Activated CD4-positive, alpha-beta T cell treated with anti-CD3 and anti-CD28 coated beads, Interleukin-2, amount 50 U/mL, for 24 hours (primary cell): ENCODE data around the gene PTH2R.
"Not testable (repeated sequence)": the region's sequence is repeated elsewhere in the genome, so short reads cannot be mapped to it uniquely, and the experiment has no call there.

Experiments used
- DNase-seq, 2 donors: peaks; one replicate each; pipeline ENCODE4 v3.0.0-alpha.2; 2020; ENCODE audit warnings: low read depth in 1 of 2, low spot score in 1 of 2

The PTH2R gene

DNA sequence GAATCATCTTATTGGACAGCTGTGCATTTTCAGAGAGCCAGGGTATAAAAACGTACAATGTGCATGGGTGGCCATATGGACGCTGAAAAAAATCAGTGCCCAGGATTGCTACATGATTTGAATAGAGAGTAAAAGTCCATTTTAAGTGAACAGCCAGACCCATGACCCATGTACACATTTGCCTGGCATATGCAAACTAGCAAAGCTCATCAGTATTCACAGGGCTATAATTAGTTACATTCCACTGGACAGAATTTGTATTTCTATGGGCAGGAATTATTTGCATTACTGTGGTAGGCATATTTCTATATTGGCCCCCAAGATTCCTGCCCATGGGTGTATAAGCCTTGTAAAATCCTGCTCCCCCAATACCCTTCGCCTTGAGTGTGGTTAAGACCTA, 78.8 kb downstream of the PTH2R start:
- no peak for DNase-seq

DNA sequence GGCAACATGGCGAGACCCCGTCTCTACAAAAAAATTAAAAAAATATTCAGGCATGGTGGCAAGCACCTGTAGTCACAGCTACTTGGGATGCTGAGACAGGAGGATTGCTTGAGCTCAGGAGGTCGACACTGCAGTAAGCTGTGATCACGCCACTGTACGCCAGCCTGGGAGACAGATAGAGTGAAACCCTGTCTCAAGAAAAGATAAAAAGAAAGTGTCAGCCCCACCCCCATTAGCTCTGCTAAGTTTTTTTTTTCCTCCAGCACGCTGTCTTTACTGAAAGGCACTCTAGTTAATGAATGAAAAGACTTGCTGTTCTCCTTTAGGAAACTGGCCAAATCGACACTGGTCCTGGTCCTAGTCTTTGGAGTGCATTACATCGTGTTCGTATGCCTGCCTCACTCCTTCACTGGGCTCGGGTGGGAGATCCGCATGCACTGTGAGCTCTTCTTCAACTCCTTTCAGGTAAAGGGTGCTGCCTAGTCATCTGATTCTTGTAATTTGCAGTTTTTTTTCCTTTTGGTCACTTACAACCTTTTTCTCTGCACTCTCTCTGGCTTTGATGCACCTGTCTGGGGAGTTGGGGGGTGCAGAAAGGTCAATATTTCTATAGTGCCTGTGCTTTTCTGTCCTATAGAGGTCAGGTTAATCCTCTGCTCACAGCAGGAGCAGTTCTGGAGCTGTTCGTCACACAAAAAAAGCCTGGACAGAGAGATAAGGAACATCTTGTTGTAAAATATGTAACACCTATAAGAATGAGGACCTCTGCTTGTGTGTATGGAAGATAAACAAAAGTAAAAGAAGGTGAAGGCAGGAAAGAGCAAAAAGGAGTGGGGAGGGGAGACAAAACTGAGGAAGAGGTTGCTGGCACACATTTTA, 82.3 kb downstream of the PTH2R start:
- no peak for DNase-seq

DNA sequence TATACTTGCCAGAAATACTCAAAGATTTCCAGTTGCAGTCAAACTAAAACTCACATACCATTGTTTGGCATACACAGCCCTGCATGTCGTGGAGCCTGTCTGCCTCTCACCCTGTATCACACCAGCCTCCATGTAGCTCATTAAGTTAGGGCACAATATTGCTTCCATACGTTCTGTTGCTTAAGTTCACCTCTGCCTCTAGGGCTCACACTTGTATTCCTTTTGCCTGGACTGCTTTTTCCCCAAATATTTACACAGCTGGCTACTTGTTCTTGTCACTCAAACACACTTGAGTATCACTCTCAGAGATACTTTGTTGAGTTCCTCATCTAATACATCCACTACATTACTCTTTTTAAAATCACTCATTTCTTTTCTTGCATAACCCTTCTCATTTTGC, 83.1 kb downstream of the PTH2R start:
- DNase-seq = no peak

DNA sequence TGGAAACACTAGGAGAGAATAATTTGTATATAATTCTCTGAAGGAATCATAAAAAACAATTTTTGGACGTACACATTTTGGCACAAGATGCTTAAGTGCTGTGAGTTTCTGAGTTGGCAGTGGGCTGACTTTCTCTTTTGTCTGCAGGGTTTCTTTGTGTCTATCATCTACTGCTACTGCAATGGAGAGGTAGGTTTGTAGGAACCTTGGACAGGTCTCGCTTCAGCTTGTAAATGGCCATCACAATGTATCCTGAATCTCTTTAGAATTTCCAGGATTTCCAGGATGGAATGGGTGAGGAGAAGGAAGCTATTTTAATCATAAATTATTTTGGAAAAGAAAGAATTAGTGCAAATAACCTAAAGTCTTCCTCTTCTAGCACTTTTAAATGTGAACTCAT, 83.9 kb downstream of the PTH2R start:
- DNase-seq = no peak

DNA sequence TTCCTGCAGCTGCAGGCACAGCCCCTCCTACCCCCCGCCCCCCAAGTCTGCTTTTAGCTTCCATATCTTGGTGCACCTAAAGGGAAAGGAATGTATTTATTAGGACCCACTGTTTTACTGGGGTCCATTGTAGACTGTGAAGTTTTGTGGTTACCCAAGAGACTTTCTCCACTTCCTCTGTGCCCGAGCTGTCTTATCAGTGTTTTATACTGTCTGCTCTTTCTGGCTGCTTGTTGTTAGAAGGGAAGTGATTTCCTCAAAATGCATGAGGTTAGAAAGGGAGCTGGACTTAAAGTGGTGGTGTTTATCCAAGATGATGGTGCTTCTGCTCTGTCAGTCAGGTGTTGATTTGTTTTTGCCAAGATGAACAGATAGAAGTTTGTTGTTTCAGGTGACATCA, 85.0 kb downstream of the PTH2R start:
- DNase-seq = no peak

DNA sequence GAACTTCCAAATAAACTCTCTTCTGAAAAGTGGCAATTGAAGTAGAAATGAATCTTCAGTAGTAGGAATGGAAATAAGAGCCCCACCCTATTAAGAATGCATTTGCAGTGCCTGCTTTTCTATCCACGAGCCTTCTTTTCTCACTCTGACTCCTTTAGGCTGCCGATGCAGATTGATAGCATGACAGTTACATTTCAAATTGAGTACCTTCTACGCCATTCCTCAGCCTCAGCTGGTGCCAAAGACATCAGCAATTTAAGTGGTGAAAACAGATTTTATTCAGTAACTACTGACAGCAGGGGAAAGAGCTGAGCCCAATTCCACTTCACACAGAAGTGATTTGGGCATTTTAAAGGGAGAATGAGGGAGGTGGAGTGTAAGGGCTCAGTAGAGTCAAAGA, 85.5 kb downstream of the PTH2R start:
- no peak for DNase-seq

DNA sequence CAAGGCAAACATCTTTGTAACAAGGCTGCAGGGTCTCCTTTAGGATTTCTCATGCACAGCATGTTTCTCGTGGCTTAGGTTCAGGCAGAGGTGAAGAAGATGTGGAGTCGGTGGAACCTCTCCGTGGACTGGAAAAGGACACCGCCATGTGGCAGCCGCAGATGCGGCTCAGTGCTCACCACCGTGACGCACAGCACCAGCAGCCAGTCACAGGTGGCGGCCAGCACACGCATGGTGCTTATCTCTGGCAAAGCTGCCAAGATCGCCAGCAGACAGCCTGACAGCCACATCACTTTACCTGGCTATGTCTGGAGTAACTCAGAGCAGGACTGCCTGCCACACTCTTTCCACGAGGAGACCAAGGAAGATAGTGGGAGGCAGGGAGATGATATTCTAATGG, 86.6 kb downstream of the PTH2R start:
- no peak for DNase-seq

DNA sequence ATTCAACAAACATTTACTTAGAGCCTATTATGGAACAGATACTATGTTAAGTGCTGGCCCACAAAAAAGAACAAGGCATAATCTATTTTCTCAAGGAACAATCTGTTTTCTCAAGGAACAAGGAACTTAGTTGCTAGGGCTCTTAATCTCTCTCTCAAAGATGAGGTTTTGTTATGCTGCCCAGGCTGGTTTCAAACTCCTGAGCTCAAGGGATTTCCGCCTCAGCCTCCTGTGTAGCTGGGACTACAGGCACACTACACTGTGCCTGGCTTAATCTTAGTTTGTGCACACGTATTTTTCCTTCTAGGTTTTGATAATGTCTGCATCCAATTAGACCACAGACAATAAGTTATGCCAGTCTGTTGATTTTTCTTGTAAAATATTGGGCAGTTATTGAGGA, 89.5 kb downstream of the PTH2R start:
- DNase-seq = no peak

DNA sequence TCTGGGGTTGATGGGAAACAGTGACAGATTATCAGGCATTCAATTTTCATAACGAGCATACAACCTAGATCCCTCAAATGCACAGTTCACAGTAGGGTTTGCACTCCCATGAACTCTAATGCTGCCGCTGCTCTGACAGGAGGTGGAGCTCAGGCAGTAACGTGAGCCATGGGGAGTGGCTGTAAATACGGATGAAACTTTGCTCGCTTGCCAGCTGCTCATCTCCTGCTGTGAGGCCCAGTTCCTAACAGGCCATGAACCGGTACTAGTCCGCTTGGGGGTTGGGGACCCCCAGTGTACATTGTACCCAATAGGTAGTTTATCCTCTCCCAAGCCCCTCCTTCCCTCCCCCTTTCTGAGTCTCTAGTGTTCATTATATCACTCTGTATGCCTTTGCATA, 94.6 kb downstream of the PTH2R start:
- DNase-seq = no peak

DNA sequence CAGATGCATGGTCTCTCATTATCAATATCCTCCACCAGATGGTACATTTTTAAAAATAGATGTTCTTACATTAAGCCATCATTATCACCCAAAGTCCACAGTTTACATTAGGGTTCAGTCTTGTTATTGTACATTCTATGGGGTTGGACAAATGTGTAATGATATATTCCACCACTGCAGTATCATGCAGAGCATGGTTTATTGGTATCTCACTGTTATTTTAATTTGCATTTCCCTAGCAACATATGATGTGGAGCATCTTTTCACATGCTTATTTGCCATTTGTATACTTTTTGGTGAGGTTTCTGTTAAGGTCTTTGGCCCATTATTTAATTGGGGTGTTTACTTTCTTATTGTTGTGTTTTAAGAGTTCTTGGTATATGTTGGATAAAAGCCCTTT, 95.7 kb downstream of the PTH2R start:
- DNase-seq = no peak

DNA sequence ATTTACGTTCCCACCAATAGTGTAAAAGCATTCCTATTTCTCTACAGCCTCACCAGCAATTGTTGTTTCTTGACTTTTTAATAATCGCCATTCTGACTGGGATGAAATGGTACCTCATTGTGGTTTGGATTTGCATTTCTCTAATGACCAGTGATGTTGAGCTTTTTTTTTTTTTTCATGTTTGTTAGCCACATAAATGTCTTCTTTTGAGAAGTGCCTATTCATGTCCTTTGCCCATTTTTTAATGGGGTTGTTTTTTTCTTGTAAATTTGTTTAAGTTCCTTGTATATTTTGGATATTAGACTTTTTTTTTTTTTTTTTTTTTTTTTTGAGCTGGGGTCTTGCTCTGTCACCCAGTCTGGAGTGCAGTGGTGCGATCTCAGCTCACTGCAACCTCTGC, 98.8 kb downstream of the PTH2R start:
- not testable (repeated sequence) for DNase-seq

DNA sequence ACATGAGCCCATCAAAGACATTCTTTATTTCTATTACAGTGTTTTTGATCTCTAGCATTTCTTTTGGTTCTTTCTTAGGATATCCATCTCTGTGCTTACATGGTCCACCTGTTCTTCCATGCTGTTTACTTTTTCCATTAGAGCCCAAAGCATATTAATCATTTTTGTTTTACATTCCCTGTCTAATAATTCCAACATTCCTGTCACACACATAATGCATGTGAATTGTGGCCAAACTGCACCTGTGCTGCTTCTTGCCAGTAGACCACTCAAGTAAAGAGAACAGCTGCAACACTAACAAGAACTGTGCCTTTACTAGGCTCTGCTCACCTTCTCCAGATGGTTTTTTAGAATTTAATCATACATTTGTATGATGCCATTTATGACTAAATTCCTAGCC, 103.0 kb downstream of the PTH2R start:
- DNase-seq = no peak

DNA sequence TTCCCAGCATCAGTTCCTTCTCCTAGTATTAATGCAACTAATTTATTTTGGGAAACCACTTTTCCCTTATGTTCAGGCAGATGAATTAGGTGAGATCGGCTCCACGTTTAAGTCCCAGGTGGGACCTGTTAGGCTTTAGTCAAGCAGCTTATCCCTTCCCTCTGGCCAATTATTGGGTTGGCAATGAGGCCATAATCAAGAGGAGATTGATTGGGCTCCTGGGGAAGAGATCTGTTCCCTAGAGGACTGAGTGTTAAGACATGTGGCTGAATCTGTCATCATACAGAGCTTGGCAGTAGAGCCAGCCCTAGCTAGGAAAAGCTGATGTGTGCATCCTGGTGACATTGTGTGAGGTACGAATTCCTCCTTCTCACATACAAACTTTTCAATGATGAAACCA, 104.4 kb downstream of the PTH2R start:
- DNase-seq = no peak

DNA sequence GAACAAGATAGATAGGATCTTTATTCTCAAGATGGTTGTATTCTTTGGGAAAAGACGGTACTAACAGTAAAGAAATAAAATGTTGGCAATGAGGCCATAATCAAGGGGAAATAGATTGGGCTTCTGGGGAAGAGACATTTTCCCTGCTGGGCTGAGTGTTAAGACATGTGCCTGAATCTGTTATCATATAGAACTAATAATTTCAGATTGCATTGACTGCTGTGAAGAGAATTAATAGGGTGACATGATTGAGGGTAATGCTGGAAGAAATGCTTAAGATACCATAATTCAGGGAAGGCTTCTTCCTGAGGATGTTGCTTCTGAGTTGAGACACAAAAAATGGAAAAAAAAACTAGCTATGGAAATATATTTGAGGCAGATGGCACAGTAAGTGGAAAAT, 105.0 kb downstream of the PTH2R start:
- no peak for DNase-seq

DNA sequence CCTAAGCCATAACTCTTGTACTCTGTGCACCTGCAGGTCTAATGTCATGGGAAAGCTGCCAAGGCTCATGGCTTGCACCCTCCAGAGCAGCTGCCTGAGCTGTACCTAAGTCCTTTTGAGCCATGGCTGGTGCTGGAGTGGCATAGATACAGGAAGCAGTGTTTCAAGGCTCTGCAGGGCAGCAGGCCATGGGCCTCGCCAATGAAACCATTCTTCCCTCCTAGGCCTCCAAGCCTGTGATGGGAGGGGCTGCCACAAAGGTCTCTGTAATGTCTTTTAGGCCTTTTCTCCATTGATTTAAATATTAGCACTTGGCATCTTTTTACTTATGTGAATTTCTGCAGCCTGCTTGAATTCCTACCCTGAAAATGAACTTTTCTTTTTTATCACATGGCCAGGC, 108.5 kb downstream of the PTH2R start:
- no peak for DNase-seq

DNA sequence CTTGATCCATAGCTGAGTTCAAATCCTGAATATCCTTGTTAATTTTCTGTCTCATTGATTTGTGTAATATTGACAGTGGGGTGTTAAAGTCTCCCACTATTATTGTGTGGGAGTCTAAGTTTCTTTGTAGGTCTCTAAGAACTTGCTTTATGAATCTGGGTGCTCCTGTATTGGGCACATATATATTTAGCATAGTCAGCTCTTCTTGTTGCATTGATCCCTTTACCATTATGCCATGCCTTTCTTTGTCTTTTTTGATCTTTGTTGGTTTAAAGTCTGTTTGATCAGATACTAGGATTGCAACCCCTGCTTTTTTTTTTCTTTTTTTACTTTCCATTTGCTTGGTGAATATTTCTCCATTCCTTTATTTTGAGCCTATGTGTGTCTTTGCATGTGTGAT, 116.5 kb downstream of the PTH2R start:
- not testable (repeated sequence) for DNase-seq

DNA sequence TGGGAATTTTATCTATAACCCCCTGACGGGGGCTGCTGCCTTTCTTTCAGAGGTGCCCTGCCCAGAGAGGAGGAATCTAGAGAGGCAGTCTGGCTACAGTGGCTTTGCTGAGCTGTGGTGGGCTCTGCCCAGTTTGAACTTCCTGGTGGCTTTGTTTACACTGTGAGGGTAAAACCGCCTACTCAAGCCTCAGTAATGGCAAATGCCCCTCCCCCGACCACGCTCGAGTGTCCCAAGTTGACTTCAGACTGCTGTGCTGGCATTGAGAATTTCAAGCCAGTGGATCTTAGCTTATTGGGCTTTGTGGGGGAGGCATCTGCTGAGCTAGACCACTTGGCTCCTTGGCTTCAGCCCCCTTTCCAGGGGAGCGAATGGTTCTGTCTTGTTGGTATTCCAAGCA, 118.6 kb downstream of the PTH2R start:
- not testable (repeated sequence) for DNase-seq

DNA sequence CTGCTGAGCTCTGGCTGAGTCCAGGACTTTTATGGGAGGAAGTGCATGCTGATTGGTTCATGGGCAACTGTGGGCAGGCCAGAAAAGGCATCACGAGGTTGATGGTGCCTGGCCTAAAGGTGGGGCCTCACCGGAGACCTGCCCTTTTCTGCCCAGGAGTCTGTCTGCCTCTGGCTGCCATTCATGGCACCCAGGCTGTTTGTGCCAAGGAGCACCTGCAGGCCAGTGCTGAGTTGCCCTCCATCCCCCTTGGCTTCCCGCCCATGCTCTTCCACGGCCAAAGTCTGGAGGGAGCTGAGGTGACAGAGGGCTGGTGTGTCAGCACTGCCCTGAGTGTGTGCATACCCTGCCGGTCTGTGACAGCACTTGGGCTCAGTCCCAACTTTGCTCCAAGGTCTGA, 123.2 kb downstream of the PTH2R start:
- DNase-seq = no peak

DNA sequence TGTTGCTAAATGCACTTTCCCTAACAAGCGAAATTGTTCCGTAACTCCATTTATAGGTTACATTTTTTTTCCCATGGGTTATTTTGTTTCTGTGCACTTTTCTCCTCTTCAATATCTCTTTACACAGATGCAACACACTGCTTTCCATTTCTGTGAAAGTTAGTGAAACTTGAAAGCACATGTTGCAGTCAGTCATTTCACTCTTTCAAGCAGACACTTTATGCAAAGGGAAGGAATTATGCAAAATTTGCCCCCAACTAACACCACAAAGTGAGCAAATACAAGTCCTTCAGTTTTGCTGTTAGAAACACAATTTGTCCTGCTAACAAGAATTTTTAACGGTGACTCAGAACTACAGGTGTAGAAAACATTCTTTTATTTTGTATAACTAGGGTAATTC, 124.8 kb downstream of the PTH2R start:
- no peak for DNase-seq

DNA sequence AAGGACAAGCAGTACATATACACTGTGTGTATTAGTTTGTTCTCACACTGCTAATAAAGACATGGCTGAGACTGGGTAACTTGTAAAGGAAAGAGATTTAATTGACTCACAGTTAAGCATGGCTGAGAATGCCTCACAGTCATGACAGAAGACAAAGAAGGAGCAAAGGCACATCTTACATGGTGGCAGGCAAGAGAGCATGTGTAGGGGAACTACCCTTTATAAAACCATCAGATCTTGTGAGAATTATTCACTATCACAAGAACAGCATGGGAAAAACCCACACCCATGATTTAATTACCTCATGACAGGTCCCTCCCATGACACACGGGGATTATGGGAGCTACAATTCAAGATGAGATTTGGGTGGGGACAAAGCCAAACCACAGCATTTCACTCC, 129.0 kb downstream of the PTH2R start:
- not testable (repeated sequence) for DNase-seq

DNA sequence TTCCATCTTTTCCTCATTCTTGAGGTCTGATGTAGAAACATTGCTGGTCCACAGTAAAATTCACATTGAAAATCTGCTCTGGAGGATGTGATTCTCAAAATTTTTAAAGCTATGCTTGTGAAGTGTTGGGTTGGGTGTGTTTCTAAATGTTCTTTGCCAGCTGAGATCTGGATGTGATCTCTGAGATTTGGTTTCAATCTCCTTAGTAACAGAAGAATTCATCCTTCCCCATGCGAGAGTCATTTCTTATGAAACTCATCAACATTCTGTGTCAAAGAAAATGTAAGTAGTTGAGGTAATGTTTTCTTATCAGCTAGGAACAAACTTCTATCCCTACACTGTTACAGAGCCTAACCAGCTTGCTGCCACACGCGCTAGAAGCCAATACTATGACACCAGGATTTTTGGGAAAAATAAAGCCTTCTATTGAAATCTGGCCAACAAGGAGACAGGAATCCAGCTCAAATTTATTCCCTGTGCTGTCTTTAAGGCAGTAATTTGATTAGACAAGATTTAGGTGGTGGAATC, 134.9 kb downstream of the PTH2R start:
- no peak for DNase-seq

DNA sequence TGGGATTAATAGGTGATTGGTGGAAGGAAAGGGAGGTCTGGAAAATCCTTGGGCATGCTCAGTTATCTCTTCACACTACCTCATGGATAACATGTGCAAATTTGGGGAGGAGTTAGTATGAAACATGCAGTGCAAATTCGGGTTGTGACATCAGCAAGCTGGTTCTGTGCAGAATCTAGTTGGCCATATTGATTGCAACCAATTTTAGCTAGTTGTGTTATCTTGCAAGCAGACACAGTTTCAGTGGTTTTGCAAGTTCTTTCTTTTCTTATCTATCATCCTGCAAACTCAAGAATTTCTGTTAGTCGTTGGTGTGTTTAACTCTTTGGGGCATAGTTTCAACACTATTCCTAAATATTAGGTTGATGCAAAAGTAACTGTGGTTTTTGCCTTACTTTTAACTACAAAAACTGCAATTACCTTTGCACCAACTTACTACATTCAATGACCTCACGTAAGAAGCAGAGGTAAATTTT, 135.4 kb downstream of the PTH2R start:
- DNase-seq = no peak

DNA sequence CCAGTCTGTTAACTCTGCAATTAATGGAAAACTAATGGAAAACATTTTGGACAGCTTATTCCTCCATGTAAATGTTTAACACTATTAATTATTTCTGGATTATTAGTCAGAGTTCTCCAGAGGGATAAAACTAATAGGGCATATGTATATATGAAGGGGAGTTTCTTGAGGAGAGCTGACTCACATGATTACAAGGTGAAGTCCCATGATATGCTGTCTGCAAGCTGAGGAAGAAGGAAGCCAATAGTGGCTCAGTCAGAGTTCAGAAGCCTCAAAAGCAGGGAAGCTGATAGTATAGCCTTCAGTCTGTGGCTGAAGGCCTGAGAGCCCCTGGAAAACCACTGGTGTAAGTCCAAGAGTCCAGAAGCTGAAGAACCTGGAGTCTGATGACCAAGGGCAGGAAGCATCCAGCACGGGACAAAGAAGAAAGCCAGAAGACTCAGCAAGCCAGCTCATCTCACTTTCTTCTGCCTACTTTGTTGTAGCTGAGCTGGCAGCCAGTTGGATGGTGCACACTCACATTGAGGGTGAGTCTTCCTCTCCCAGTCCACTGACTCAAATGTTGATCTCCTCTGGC, 136.0 kb downstream of the PTH2R start:
- no peak for DNase-seq
